Stimulated activated CD4-positive, alpha-beta T cell treated with anti-CD3 and anti-CD28 coated beads, Interleukin-1b, Interleukin-23, amount 100 ng/mL, for 24 hours (primary cell): ENCODE data around the gene SPECC1L.
A peak's percentile ranks its signal among the peaks of the same experiment; 100 is the strongest.
"Not testable (repeated sequence)": the region's sequence is repeated elsewhere in the genome, so short reads cannot be mapped to it uniquely, and the experiment has no call there.

Experiments
- DNase-seq, 4 experiments: peaks; one replicate each; pipeline ENCODE4 v3.0.0-alpha.2; 2020; ENCODE audit warnings: low read depth in 4 of 4, low spot score in 1 of 4

The SPECC1L gene

GRCh38 chr22:24247011-24247507 is 23.6 kb upstream of the SPECC1L start:
- DNase-seq = no peak

GRCh38 chr22:24247564-24248344 is 22.9 kb upstream of the SPECC1L start:
- DNase-seq = peak in 1 of 4 experiments; percentile 30

GRCh38 chr22:24248611-24249010 is 22.0 kb upstream of the SPECC1L start:
- not testable (repeated sequence) for DNase-seq

- DNase-seq = not testable (repeated sequence)
Measured at GRCh38 chr22:24249413-24249812, 21.2 kb upstream of the SPECC1L start.

- DNase-seq = not testable (repeated sequence)
Measured at GRCh38 chr22:24251286-24251685, 19.3 kb upstream of the SPECC1L start.

- DNase-seq = not testable (repeated sequence)
Measured at GRCh38 chr22:24253126-24253525, 17.5 kb upstream of the SPECC1L start.

GRCh38 chr22:24256136-24256535 is 14.5 kb upstream of the SPECC1L start:
- not testable (repeated sequence) for DNase-seq

GRCh38 chr22:24256736-24257135 is 13.9 kb upstream of the SPECC1L start:
- not testable (repeated sequence) for DNase-seq

- DNase-seq = peak in 3 of 4 experiments; percentile 17 to 54 (median 46)
Measured at GRCh38 chr22:24259459-24259858, 11.2 kb upstream of the SPECC1L start.

- not testable (repeated sequence) for DNase-seq
Measured at GRCh38 chr22:24262185-24262749, 8.4 kb upstream of the SPECC1L start.

GRCh38 chr22:24263479-24263878 is 7.2 kb upstream of the SPECC1L start:
- not testable (repeated sequence) for DNase-seq

GRCh38 chr22:24264329-24264896 is 6.2 kb upstream of the SPECC1L start:
- not testable (repeated sequence) for DNase-seq

- no peak for DNase-seq
Measured at GRCh38 chr22:24265734-24266133, 4.9 kb upstream of the SPECC1L start.

GRCh38 chr22:24266495-24266894 is 4.1 kb upstream of the SPECC1L start:
- not testable (repeated sequence) for DNase-seq

- no peak for DNase-seq
Measured at GRCh38 chr22:24271386-24271854, 789 bp downstream of the SPECC1L start.

- not testable (repeated sequence) for DNase-seq
Measured at GRCh38 chr22:24273031-24273430, 2.4 kb downstream of the SPECC1L start.

GRCh38 chr22:24273906-24274305 is 3.3 kb downstream of the SPECC1L start:
- not testable (repeated sequence) for DNase-seq

- DNase-seq = not testable (repeated sequence)
Measured at GRCh38 chr22:24274696-24275405, 4.2 kb downstream of the SPECC1L start.

- not testable (repeated sequence) for DNase-seq
Measured at GRCh38 chr22:24280363-24280762, 9.7 kb downstream of the SPECC1L start.

- DNase-seq = no peak
Measured at GRCh38 chr22:24282401-24282800, 11.8 kb downstream of the SPECC1L start.

GRCh38 chr22:24284747-24285203 is 14.1 kb downstream of the SPECC1L start:
- no peak for DNase-seq
